Sigmoid colon (tissue), 7 donors: ENCODE data around the gene SH3BP1. TPM values are rescaled to one million over a fixed set of nuclear protein-coding genes. Genes with fewer than 3 reads are reported as not detected.
A peak's percentile ranks its signal among the peaks of the same experiment; 100 is the strongest.
"Not testable (repeated sequence)": the region's sequence is repeated elsewhere in the genome, so short reads cannot be mapped to it uniquely, and the experiment has no call there.

ENCODE experiments used
- DNase-seq: peaks from one replicate; pipeline ENCODE4 v3.0.0-alpha.2; 2019
- H3K27ac ChIP-seq, 4 donors: fragments of 200-600 bp; sonication (generic); one replicate each; pipeline ENCODE4 v1.5.1; 2016 to 2019; ENCODE audit warnings: mild to moderate bottlenecking in 1 of 4
- H3K27me3 ChIP-seq, 3 donors: fragments of 200-600 bp; sonication (generic); one replicate each; pipeline ENCODE4 v1.5.1; 2019; ENCODE audit warnings: mild to moderate bottlenecking in 1 of 3
- H3K36me3 ChIP-seq, 4 donors: fragments of 200-600 bp; sonication (generic); one replicate each; pipeline ENCODE4 v1.5.1; 2016 to 2019
- H3K4me1 ChIP-seq, 4 donors: fragments of 200-600 bp; sonication (generic); one replicate each; pipeline ENCODE4 v1.5.1; 2017 to 2019
- H3K4me3 ChIP-seq, 4 donors: fragments of 200-600 bp; sonication (generic); one replicate each; pipeline ENCODE4 v1.5.1; 2017 to 2019; ENCODE audit warnings: mild to moderate bottlenecking in 2 of 4, moderate library complexity in 1 of 4
- H3K9me3 ChIP-seq, 4 donors: fragments of 200-600 bp in 3 of 4; sonication (generic) in 3 of 4; one replicate each; pipeline versions ENCODE4 v1.5.1 to v1.6.1; 2013 to 2019
- CTCF ChIP-seq, 4 experiments: fragments of 450-650 bp in 3 of 4; fragments of 200-600 bp in 1 of 4; IDR thresholded peaks; one replicate each; pipeline ENCODE4 v1.5.1; 2016 to 2019; ENCODE audit warnings: antibody characterized with exemption in 4 of 4, mild to moderate bottlenecking in 3 of 4, moderate library complexity in 2 of 4
- EP300 ChIP-seq, 4 donors: sonication (generic); formaldehyde crosslinking; IDR thresholded peaks; one replicate each; pipeline ENCODE4 v1.6.1; 2017; ENCODE audit warnings: antibody characterized with exemption in 4 of 4
- POLR2A ChIP-seq, 2 donors: fragments of 450-650 bp; IDR thresholded peaks; one replicate each; pipeline ENCODE4 v1.6.1; 2016; ENCODE audit warnings: antibody characterized with exemption in 2 of 2, mild to moderate bottlenecking in 2 of 2, moderate library complexity in 2 of 2
- POLR2AphosphoS5 ChIP-seq, 4 donors: sonication (generic); formaldehyde crosslinking; IDR thresholded peaks; one replicate each; pipeline ENCODE4 v1.6.1; 2017; ENCODE audit warnings: antibody characterized with exemption in 4 of 4
- WGBS, 2 donors: extraction: QIAGEN DNeasy Blood & Tissue Kit; methylation state at CpG; one replicate each; pipeline ENCODE4 v1.1.7; 2013; 5-methylcytosine and 5-hydroxymethylcytosine counted together
- intact Hi-C: fragments of 100-400 bp; cut with DNase I; formaldehyde crosslinking; loops from one replicate; pipeline ENCODE4 v1.15.1; 2023
- polyA plus RNA-seq, 3 donors: library from polyadenylated mRNA; stranded (reverse); fragments of 200-250 nt; gene quantifications; one replicate each; pipeline ENCODE4 v1.2.3, GENCODE V29; 2013
- total RNA-seq, 4 donors: library from RNA; depleted of rRNA; stranded (reverse); fragments of >200 nt; gene quantifications; one replicate each; pipeline ENCODE4 v1.1.0, GENCODE V29; 2016
- donor health status: healthy with polysubstance abuse.
- donor health status: Bipolar disorder and iron deficiency.
- donor health status: healthy.

SH3BP1 gene
- total and polyA plus RNA-seq, 7 donors: 1.4 to 71.2 (median 6.9) TPM

GRCh38 chr22:37686002-37686982, 46.8 kb downstream of the SH3BP1 start, which contains the start of gene NOL12:
NOL12 (plus strand) TSS chr22:37686343; CDS start chr22:37686393, 50 bp downstream.
- TF ChIP-seq POLR2AphosphoS5 (IDR thresholded peaks at IDR 0.05) (peak; percentile 66 to 85 (median 73)), CTCF (IDR thresholded peaks at IDR 0.05) (no peak), POLR2A (IDR thresholded peaks at IDR 0.05) (peak; percentile 25 to 27), EP300 (IDR thresholded peaks at IDR 0.05) (no peak)
- WGBS, 2 donors: 1 to 3% methylated on average over 62 of the region's 62 CpGs
- intact Hi-C loops: loop anchor here (2.0 to 5.0 kb wide), 2 partner anchors 55 to 116 kb away; no protein-coding TSS in a partner anchor
- Histone ChIP-seq H3K4me1 (peaks cover 0 to 32% (median 23%) of the 10 kb centered on the region in 4 donors), H3K27me3 (no peaks in the 10 kb centered on the region), H3K27ac (peak within 1 kb of the TSS; percentile 81 to 96 (median 88)), H3K9me3 (no peaks in the 10 kb centered on the region), H3K36me3 (peaks cover 9 to 32% (median 15%) of the 10 kb centered on the region in 4 donors), H3K4me3 (peak within 1 kb of the TSS; percentile 59 to 86 (median 64))
- DNase-seq: peak; percentile 92

GRCh38 chr22:37690407-37690806, 50.9 kb downstream of the SH3BP1 start:
- peaks cover 17 to 63% (median 31%) of the 10 kb centered on the region in 4 donors for H3K36me3 ChIP-seq
- H3K9me3 ChIP-seq: no peaks in the 10 kb centered on the region
- WGBS, 2 donors: 91 to 96% methylated on average over 7 of the region's 7 CpGs
- intact Hi-C loops: loop anchor here (2.0 kb wide), 1 partner anchor 40 kb away; no protein-coding TSS in a partner anchor
- no peak for TF ChIP-seq CTCF (IDR thresholded peaks at IDR 0.05)
- TF ChIP-seq POLR2A (IDR thresholded peaks at IDR 0.05): no peak
- no peak for TF ChIP-seq EP300 (IDR thresholded peaks at IDR 0.05)
- no peak for TF ChIP-seq POLR2AphosphoS5 (IDR thresholded peaks at IDR 0.05)
- H3K27ac ChIP-seq: no peak overlapping the region
- H3K27me3 ChIP-seq: no peaks in the 10 kb centered on the region
- H3K4me1 ChIP-seq: peaks cover 0 to 26% (median 17%) of the 10 kb centered on the region in 4 donors
- DNase-seq: no peak
- no peak overlapping the region for H3K4me3 ChIP-seq

- intact Hi-C loops: loop anchor here (2.0 kb wide), 1 partner anchor 40 kb away; no protein-coding TSS in a partner anchor
- Histone ChIP-seq H3K36me3 (peaks cover 17 to 63% (median 31%) of the 10 kb centered on the region in 4 donors), H3K4me1 (peaks cover 0 to 25% (median 18%) of the 10 kb centered on the region in 4 donors), H3K4me3 (no peak overlapping the region), H3K27me3 (no peaks in the 10 kb centered on the region), H3K27ac (no peak overlapping the region), H3K9me3 (no peaks in the 10 kb centered on the region)
- TF ChIP-seq EP300 (IDR thresholded peaks at IDR 0.05): no peak
- no peak for DNase-seq
- 96 to 97% methylated on average over 18 of the region's 18 CpGs for WGBS, 2 donors
Measured at GRCh38 chr22:37690901-37691504, 51.5 kb downstream of the SH3BP1 start.

- H3K36me3 ChIP-seq: peaks cover 17 to 63% (median 31%) of the 10 kb centered on the region in 4 donors
- no peak for DNase-seq
- intact Hi-C loops: no loop called here
- peaks cover 0 to 27% (median 19%) of the 10 kb centered on the region in 4 donors for H3K4me1 ChIP-seq
- no peaks in the 10 kb centered on the region for H3K27me3 ChIP-seq
- no peak overlapping the region for H3K27ac ChIP-seq
- whole genome bisulfite sequencing, 2 donors: 91 to 93% methylated on average over 15 of the region's 15 CpGs
- no peak for TF ChIP-seq POLR2A (IDR thresholded peaks at IDR 0.05)
- TF ChIP-seq POLR2AphosphoS5 (IDR thresholded peaks at IDR 0.05): no peak
- no peak for TF ChIP-seq EP300 (IDR thresholded peaks at IDR 0.05)
- no peak for TF ChIP-seq CTCF (IDR thresholded peaks at IDR 0.05)
- no peaks in the 10 kb centered on the region for H3K9me3 ChIP-seq
- no peak overlapping the region for H3K4me3 ChIP-seq
Measured at GRCh38 chr22:37692627-37693285, 53.3 kb downstream of the SH3BP1 start.

- intact Hi-C loops, H3K27me3 ChIP-seq, H3K9me3 ChIP-seq, H3K27ac ChIP-seq, DNase-seq, H3K4me3 ChIP-seq: not testable (repeated sequence)
- peaks cover 14 to 50% (median 26%) of the 10 kb centered on the region in 4 donors for H3K36me3 ChIP-seq
- H3K4me1 ChIP-seq: peaks cover 0 to 19% (median 13%) of the 10 kb centered on the region in 4 donors
- WGBS, 2 donors: 94 to 97% methylated on average over 7 of the region's 7 CpGs
Measured at GRCh38 chr22:37694131-37694530, 54.7 kb downstream of the SH3BP1 start.

GRCh38 chr22:37696260-37696656, 56.8 kb downstream of the SH3BP1 start:
- Histone ChIP-seq H3K27ac (peak overlapping the region in 3 of 4 donors; percentile 39 to 65 (median 54)), H3K36me3 (peaks cover 7 to 31% (median 17%) of the 10 kb centered on the region in 4 donors), H3K4me3 (peak overlapping the region in 3 of 4 donors; percentile 24 to 33 (median 28)), H3K4me1 (peaks cover 0 to 19% (median 13%) of the 10 kb centered on the region in 4 donors)
- H3K9me3 ChIP-seq, H3K27me3 ChIP-seq, DNase-seq, intact Hi-C loops: not testable (repeated sequence)
- WGBS, 2 donors: 22 to 29% methylated on average over 13 of the region's 13 CpGs
